ENCODE measurements around the gene PTGDS.

Gene PTGDS

GRCh38 chr9:137007816-137008270, 30.5 kb downstream of the PTGDS start:
- no peak for FAIRE-seq
- DNase-seq (ENCODE audit: low spot score): no peak

GRCh38 chr9:137008312-137008711, 31.0 kb downstream of the PTGDS start:
- FAIRE-seq (no peak), DNase-seq (ENCODE audit: low spot score) (no peak)

GRCh38 chr9:137009217-137009616, 31.9 kb downstream of the PTGDS start:
- DNase-seq (ENCODE audit: low spot score): no peak
- no peak for FAIRE-seq

- DNase-seq (ENCODE audit: low spot score) (no peak), FAIRE-seq (no peak)
These were observed 32.8 kb downstream of the PTGDS start for GRCh38 chr9:137009938-137010732.

GRCh38 chr9:137011156-137011555, 33.9 kb downstream of the PTGDS start:
- FAIRE-seq: no peak

GRCh38 chr9:137011907-137012675, 34.8 kb downstream of the PTGDS start:
- DNase-seq (ENCODE audit: low spot score) (no peak), FAIRE-seq (no peak)

More at GRCh38 chr9:137011156-137011555, 33.9 kb downstream of the PTGDS start:
- DNase-seq (ENCODE audit: low spot score): no peak

- DNase-seq (ENCODE audit: low spot score) (no peak), FAIRE-seq (no peak)
These were observed 35.6 kb downstream of the PTGDS start for GRCh38 chr9:137012694-137013570.

GRCh38 chr9:137013571-137013940, 36.3 kb downstream of the PTGDS start:
- no peak for FAIRE-seq
- no peak for DNase-seq (ENCODE audit: low spot score)

GRCh38 chr9:137014166-137014565, 36.9 kb downstream of the PTGDS start:
- DNase-seq (ENCODE audit: low spot score) (no peak), FAIRE-seq (no peak)

GRCh38 chr9:137014776-137015539, 37.7 kb downstream of the PTGDS start:
- FAIRE-seq: no peak
- DNase-seq (ENCODE audit: low spot score): no peak

GRCh38 chr9:137015540-137015930, 38.2 kb downstream of the PTGDS start:
- DNase-seq (ENCODE audit: low spot score) (no peak), FAIRE-seq (no peak)

GRCh38 chr9:137015976-137016375, 38.7 kb downstream of the PTGDS start:
- no peak for DNase-seq (ENCODE audit: low spot score)
- FAIRE-seq: no peak

GRCh38 chr9:137016436-137016835, 39.1 kb downstream of the PTGDS start:
- no peak for FAIRE-seq
- DNase-seq (ENCODE audit: low spot score): no peak

GRCh38 chr9:137017071-137017470, 39.8 kb downstream of the PTGDS start:
- no peak for FAIRE-seq
- no peak for DNase-seq (ENCODE audit: low spot score)

GRCh38 chr9:137017791-137018497, 40.6 kb downstream of the PTGDS start:
- FAIRE-seq: no peak
- no peak for DNase-seq (ENCODE audit: low spot score)

- DNase-seq (ENCODE audit: low spot score): no peak
- FAIRE-seq: no peak
These were observed 41.7 kb downstream of the PTGDS start for GRCh38 chr9:137018761-137019559.

GRCh38 chr9:137019891-137020683, 42.8 kb downstream of the PTGDS start:
- FAIRE-seq: no peak
- DNase-seq (ENCODE audit: low spot score): no peak

GRCh38 chr9:137020771-137021567, 43.7 kb downstream of the PTGDS start:
- FAIRE-seq: no peak
- no peak for DNase-seq (ENCODE audit: low spot score)

Measured in RCC 7860 (cell line).